DND-41 (cell line): ENCODE data around the gene SCUBE1.

ENCODE experiments used
- EZH2 ChIP-seq: IDR thresholded peaks from 3 replicates; pipeline ENCODE4 v1.6.1; 2012; ENCODE audit warnings: borderline replicate concordance, low read depth, mild to moderate bottlenecking, moderate library complexity, low read length, inconsistent platforms; ENCODE audit not compliant: severe bottlenecking
- TF ChIP-seq, protein P1 (sequence below): IDR thresholded peaks from 2 replicates; pipeline ENCODE4 v1.5.1; 2012; ENCODE audit warnings: borderline replicate concordance, low read length, moderate library complexity, mild to moderate bottlenecking; ENCODE audit not compliant: poor library complexity, severe bottlenecking; ENCODE audit errors: extremely low read depth

DNA sequence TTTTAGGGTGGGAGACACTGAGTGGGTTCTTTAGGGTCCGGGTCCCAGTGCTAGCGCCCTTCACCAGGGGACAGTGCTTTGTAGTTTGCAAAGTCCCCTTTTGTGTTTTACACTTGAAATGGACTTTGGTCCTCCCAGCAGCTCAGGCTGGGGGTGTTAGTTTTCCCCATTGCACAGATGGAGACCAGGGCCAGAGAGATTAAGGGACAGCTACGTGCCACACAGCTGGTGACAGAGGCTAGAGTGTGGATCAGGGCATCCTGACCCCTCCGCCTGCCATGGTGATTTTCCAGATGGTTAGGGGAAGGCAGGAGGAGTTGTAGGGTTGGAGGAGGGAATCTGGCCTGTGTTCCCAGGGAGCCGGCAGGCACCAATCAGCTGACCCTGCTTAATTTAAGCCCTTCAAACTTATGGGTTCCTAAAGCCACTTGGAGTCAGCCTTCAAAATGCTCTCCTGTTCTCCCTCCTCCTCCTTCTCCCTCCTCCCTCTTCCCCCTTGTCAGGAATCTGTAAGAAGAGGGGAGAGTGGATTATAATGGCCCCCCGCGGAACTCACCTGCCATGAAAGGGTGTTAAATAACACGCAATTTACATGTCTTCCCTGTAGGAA lies 46.2 kb upstream of the SCUBE1 start:
- TF ChIP-seq, protein P1, sequence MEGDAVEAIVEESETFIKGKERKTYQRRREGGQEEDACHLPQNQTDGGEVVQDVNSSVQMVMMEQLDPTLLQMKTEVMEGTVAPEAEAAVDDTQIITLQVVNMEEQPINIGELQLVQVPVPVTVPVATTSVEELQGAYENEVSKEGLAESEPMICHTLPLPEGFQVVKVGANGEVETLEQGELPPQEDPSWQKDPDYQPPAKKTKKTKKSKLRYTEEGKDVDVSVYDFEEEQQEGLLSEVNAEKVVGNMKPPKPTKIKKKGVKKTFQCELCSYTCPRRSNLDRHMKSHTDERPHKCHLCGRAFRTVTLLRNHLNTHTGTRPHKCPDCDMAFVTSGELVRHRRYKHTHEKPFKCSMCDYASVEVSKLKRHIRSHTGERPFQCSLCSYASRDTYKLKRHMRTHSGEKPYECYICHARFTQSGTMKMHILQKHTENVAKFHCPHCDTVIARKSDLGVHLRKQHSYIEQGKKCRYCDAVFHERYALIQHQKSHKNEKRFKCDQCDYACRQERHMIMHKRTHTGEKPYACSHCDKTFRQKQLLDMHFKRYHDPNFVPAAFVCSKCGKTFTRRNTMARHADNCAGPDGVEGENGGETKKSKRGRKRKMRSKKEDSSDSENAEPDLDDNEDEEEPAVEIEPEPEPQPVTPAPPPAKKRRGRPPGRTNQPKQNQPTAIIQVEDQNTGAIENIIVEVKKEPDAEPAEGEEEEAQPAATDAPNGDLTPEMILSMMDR = no peak
- TF ChIP-seq EZH2 = no peak
